Activated naive CD4-positive, alpha-beta T cell treated with anti-CD3 and anti-CD28 coated beads, Interleukin-2, amount 50 U/mL, for 24 hours (primary cell): Measurements from ENCODE around the gene CDC123.
"Not testable (repeated sequence)": the region's sequence is repeated elsewhere in the genome, so short reads cannot be mapped to it uniquely, and the experiment has no call there.

ENCODE experiments used
- H3K27ac Mint-ChIP-seq: one replicate; pipeline ENCODE4 v1.8.0; 2021; ENCODE audit warnings: mild to moderate bottlenecking, mixed read lengths
- H3K27me3 Mint-ChIP-seq: one replicate; pipeline ENCODE4 v1.8.0; 2021; ENCODE audit warnings: mixed read lengths
- H3K36me3 Mint-ChIP-seq: one replicate; pipeline ENCODE4 v1.8.0; 2021; ENCODE audit warnings: mixed read lengths
- H3K4me1 Mint-ChIP-seq: one replicate; pipeline ENCODE4 v1.8.0; 2021; ENCODE audit warnings: mixed read lengths
- H3K4me3 Mint-ChIP-seq: one replicate; pipeline ENCODE4 v1.8.0; 2021; ENCODE audit warnings: mild to moderate bottlenecking, mixed read lengths
- H3K9me3 Mint-ChIP-seq: one replicate; pipeline ENCODE4 v1.8.0; 2021; ENCODE audit warnings: mixed read lengths

The CDC123 gene

DNA sequence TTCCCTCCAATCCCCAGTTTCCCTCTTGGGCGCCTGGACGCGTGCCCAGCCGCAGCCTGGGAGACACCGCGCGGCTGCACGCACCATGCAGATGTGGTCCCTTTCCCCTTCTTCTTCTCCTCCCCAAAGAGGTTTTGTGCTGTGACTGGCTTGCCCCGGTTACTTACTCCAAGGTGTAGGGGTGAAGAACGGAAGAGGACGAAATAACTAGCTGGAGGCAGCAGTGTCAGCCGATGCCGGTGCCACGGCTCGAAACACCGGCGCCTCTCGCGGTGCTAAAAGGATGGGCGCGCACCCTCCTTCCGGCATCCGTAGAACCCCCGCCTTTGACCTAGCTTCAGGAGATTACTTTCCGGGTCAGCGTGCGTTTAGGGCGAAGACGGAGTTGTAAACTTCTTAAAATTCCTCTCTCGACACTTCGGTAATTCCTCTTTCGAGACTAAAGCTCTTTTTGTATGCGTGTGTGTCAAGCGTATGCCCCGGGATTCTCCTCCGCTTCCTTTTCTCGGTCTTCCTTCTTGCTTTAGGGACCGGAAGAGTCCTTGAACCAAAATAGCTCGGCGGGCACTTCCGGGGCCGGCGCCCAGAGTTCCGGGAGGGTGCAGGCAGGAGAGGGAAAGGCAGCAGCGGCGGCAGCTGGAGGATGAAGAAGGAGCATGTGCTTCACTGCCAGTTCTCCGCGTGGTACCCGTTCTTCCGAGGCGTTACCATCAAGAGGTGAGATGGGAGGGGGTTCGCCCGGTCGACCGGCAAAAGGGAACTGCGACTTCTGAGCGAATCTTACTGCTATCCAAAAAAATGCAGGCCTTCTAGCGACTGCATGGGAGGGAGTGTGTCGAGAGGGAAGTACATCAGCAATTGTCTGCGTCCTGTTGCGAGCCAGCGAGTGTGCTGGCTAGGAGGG is at the start of gene CDC123, which contains the start of gene NUDT5:
Gene CDC123 (plus strand): TSS at position 586 of the 904 bp plus-strand sequence. CDS start 58 bp downstream, at position 644.
Gene NUDT5 (minus strand): TSS at position 289 of the 904 bp plus-strand sequence. CDS start 9,600 bp downstream, outside the sequence.
- Mint-ChIP-seq H3K9me3 (no peaks in the 10 kb centered on the region), H3K27me3 (no peaks in the 10 kb centered on the region), H3K27ac (peak within 1 kb of the TSS; percentile 100), H3K4me1 (peaks cover 60% of the 10 kb centered on the region), H3K36me3 (peaks cover 15% of the 10 kb centered on the region), H3K4me3 (peak within 1 kb of the TSS; percentile 98)

- Mint-ChIP-seq H3K27me3 (no peaks in the 10 kb centered on the region), H3K36me3 (peaks cover 12% of the 10 kb centered on the region), H3K4me3 (no peak overlapping the region), H3K27ac (no peak overlapping the region), H3K9me3 (no peaks in the 10 kb centered on the region), H3K4me1 (no peaks in the 10 kb centered on the region)
These were observed 45.8 kb upstream of the CDC123 start for GRCh38 chr10:12150163-12150562.

DNA sequence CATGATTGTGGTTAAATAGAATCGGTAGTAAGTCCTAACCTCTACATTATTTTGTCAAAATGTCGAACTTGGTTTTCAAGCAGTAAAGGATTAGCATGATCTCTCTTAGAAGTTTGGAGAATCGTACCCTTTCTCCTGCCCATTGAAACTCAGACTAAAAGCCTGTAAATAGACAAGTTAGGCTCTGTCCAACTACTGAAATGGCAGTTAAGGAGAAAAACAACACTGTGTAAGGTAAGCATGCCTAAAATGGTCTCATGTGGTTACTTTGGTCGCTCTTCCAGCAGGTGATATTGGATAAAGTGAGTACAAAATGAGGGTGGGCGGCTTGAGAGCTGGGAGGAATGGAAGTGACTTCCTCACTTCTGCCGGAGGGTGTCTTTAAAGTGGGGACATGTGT is 41.5 kb upstream of the CDC123 start:
- H3K36me3 Mint-ChIP-seq, result peaks cover 11% of the 10 kb centered on the region
- no peaks in the 10 kb centered on the region for H3K4me1 Mint-ChIP-seq
- no peak overlapping the region for H3K27ac Mint-ChIP-seq
- no peaks in the 10 kb centered on the region for H3K9me3 Mint-ChIP-seq
- no peaks in the 10 kb centered on the region for H3K27me3 Mint-ChIP-seq
- H3K4me3 Mint-ChIP-seq, result no peak overlapping the region

- Mint-ChIP-seq H3K9me3 (no peaks in the 10 kb centered on the region), H3K27ac (no peak overlapping the region), H3K36me3 (peaks cover 9% of the 10 kb centered on the region), H3K4me3 (no peak overlapping the region), H3K27me3 (no peaks in the 10 kb centered on the region), H3K4me1 (no peaks in the 10 kb centered on the region)
These were observed 39.4 kb upstream of the CDC123 start for GRCh38 chr10:12156367-12157123.

DNA sequence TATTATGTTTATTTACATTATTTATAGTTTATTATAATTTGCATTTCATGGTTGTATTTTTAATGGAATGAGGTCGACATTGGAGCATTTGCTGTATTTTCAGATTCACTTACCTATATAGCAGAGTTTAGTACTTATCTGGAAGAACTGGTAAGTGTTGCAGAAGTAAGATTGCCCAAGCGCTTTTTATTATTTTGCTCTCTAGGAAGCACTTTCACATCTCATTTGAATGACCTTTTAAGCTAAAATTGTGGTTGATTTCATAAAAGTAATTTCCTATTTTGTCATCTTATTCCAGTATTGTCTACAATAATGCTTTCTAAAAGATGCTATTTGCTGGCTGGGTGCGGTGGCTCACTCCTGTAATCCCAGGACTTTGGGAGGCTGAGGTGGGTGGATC is 37.9 kb upstream of the CDC123 start:
- H3K27me3 Mint-ChIP-seq, result no peaks in the 10 kb centered on the region
- no peak overlapping the region for H3K4me3 Mint-ChIP-seq
- peaks cover 10% of the 10 kb centered on the region for H3K36me3 Mint-ChIP-seq
- H3K4me1 Mint-ChIP-seq, result no peaks in the 10 kb centered on the region
- H3K27ac Mint-ChIP-seq, result no peak overlapping the region
- H3K9me3 Mint-ChIP-seq, result no peaks in the 10 kb centered on the region

DNA sequence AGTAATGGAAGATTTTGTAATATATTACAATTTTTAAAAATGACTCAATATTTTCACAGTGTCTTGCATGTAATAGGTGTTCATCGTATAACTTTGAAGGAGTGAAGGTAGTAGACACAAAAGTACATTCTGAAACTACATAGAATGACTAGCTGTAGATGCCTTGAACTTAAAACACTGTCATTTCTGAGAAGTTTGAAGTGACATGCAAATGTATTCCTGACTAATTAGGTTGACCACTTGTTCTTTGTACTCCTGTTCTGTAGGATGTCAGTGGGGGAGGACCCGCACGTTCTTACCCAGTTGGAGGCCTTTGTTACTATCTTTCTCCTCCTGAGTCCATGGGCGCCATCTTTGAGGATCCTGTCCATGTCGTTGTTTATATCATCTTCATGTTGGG is 35.3 kb upstream of the CDC123 start:
- Mint-ChIP-seq H3K9me3 (no peaks in the 10 kb centered on the region), H3K27ac (no peak overlapping the region), H3K27me3 (no peaks in the 10 kb centered on the region), H3K4me3 (no peak overlapping the region), H3K36me3 (peaks cover 9% of the 10 kb centered on the region), H3K4me1 (no peaks in the 10 kb centered on the region)

GRCh38 chr10:12162927-12163326 is 33.1 kb upstream of the CDC123 start:
- H3K9me3 Mint-ChIP-seq, result no peaks in the 10 kb centered on the region
- H3K36me3 Mint-ChIP-seq, result peaks cover 7% of the 10 kb centered on the region
- H3K4me1 Mint-ChIP-seq, result no peaks in the 10 kb centered on the region
- H3K27me3 Mint-ChIP-seq, result no peaks in the 10 kb centered on the region
- H3K4me3 Mint-ChIP-seq, result no peak overlapping the region
- no peak overlapping the region for H3K27ac Mint-ChIP-seq

- Mint-ChIP-seq H3K9me3 (no peaks in the 10 kb centered on the region), H3K36me3 (peaks cover 9% of the 10 kb centered on the region), H3K4me1 (no peaks in the 10 kb centered on the region), H3K4me3 (no peak overlapping the region), H3K27ac (no peak overlapping the region), H3K27me3 (no peaks in the 10 kb centered on the region)
These were observed 31.9 kb upstream of the CDC123 start for GRCh38 chr10:12164085-12164484.

DNA sequence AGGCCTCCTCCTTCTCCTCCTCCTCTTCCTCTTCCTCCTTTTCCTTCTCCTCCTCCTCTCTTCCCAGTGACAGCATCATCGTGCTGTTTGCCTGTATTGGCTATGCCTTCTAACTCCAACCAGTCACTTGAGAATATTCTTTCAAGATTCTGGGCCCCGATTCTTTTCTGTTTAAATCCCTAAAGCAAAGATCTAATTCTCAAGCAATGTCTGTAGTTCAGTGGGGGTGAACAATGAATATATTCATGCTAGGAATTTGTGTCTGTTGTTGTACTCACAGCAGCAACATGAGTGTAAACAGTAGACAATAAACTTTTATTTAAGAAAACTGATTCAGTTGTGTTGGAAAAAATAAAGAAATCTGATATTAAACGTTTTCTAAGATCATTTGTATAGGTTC is 31.0 kb upstream of the CDC123 start:
- no peaks in the 10 kb centered on the region for H3K4me1 Mint-ChIP-seq

DNA sequence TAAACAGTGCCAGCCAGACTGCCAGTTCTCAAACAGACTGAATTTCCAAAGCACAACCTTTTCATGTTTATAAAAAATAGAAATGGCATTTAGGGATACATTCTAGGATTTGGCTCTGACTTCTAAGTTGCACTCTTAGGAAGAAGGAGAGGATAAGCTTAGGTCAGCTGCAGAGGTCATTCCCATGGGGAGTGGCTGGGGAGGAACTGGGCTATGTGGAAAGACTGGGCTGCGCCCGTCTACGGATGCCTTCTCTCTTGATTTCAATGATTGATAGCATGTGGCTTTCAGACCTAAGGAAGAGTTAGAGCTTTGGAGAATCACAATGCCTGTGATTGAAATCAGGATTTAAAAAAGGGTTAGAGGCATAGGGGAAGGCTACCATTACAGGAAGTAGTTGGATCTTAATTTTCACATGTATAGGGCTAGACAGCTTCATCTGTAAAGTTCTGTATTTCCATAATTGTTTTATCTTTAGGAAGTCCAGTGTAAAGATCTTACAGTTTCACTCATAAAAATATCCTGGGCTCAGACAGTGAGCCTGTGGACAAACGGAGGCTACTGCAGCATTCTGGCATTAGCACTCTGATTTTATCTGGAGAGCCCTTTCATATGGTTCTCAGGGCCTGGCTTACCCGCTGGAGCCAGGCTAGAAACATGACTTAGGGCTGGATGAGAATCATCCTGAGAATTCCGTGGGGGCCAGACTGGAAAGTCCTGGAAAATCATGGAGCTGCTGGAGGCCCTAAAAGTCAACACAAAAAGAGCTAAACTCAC is 29.8 kb upstream of the CDC123 start:
- Mint-ChIP-seq H3K27ac (no peak overlapping the region), H3K4me3 (no peak overlapping the region), H3K9me3 (no peaks in the 10 kb centered on the region), H3K4me1 (no peaks in the 10 kb centered on the region), H3K36me3 (peaks cover 15% of the 10 kb centered on the region), H3K27me3 (no peaks in the 10 kb centered on the region)

More for the DNA sequence above, 31.0 kb upstream of the CDC123 start:
- Mint-ChIP-seq H3K27ac (peak overlapping the region; percentile 73), H3K36me3 (peaks cover 10% of the 10 kb centered on the region), H3K9me3 (no peaks in the 10 kb centered on the region), H3K4me3 (no peak overlapping the region), H3K27me3 (no peaks in the 10 kb centered on the region)

DNA sequence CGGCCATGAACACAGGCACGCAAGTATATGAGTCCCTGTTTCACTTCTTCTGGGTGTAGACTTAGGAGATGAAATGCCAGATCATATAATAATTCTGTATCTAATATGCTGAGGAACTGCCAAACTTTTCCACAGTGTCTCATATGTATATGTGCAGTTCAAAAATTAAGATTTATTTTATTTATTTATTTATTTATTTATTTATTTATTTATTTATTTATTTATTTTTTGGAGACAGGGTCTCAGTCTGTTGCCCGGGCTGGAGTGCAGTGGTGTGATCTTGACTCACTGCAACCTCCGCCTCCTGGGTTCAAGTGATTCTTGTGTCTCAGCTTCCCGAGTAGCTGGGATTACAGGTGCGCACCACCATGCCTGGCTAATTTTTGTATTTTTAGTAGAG is 24.5 kb upstream of the CDC123 start:
- not testable (repeated sequence) for H3K9me3 Mint-ChIP-seq, H3K4me1 Mint-ChIP-seq, H3K27ac Mint-ChIP-seq, H3K4me3 Mint-ChIP-seq, H3K27me3 Mint-ChIP-seq
- peaks cover 18% of the 10 kb centered on the region for H3K36me3 Mint-ChIP-seq

GRCh38 chr10:12177642-12178041 is 18.3 kb upstream of the CDC123 start:
- H3K9me3 Mint-ChIP-seq, result no peaks in the 10 kb centered on the region
- peaks cover 24% of the 10 kb centered on the region for H3K4me1 Mint-ChIP-seq
- no peaks in the 10 kb centered on the region for H3K27me3 Mint-ChIP-seq
- no peak overlapping the region for H3K4me3 Mint-ChIP-seq
- no peak overlapping the region for H3K27ac Mint-ChIP-seq
- H3K36me3 Mint-ChIP-seq, result peaks cover 5% of the 10 kb centered on the region

GRCh38 chr10:12179606-12180170 is 16.3 kb upstream of the CDC123 start:
- H3K4me1 Mint-ChIP-seq, result peaks cover 24% of the 10 kb centered on the region
- H3K27me3 Mint-ChIP-seq, result no peaks in the 10 kb centered on the region
- no peaks in the 10 kb centered on the region for H3K9me3 Mint-ChIP-seq
- no peak overlapping the region for H3K4me3 Mint-ChIP-seq
- H3K27ac Mint-ChIP-seq, result no peak overlapping the region
- peaks cover 8% of the 10 kb centered on the region for H3K36me3 Mint-ChIP-seq

DNA sequence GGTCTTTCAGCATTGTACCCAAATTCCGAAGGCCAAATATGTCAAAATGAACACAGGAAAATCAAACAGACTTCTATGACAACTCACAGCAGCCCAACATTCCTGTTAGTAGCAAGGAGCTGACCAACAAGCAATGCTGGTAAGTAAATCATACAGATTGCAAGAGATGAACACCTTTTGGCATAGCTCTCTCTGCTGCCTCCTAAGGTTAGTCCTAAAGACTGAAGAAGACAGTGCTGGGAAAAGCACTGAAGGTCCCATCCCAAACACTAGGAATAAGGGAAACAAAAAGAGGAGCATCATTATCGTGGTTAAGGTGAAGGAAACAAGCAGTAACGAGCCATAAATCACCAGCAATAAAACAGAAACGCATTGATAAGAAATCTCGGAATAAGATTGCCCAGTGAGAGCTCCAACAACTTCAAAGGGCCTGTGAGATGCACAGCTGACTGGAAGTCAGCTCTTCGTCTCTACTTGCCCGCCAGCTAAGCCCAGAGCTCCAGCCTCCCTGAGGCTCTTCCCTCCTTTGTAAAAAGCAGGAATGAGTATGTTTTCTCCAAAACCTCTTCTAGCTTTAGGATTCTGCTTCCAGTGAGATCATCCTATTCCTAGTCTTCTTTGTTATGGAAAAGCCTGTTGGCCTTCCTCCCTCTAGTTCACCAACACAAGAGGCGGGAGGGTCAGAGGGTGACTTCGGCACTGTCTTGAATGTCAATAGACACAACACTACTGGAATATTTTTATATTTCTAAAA is 15.6 kb upstream of the CDC123 start:
- Mint-ChIP-seq H3K4me1 (peaks cover 24% of the 10 kb centered on the region), H3K27me3 (no peaks in the 10 kb centered on the region), H3K9me3 (no peaks in the 10 kb centered on the region), H3K36me3 (peaks cover 8% of the 10 kb centered on the region), H3K4me3 (no peak overlapping the region), H3K27ac (no peak overlapping the region)
